22Rv1 (cell line): Measurements from ENCODE around the gene NAA25.

Experiments used
- ZFX ChIP-seq: fragments of 450-650 bp; IDR thresholded peaks from 2 replicates; pipeline ENCODE4 v1.6.1; 2017; ENCODE audit warnings: antibody characterized with exemption, borderline replicate concordance
- TF ChIP-seq, protein P1 (sequence below): fragments of 450-650 bp; IDR thresholded peaks from 2 replicates; pipeline ENCODE4 v1.5.1; 2017; ENCODE audit warnings: mild to moderate bottlenecking

DNA sequence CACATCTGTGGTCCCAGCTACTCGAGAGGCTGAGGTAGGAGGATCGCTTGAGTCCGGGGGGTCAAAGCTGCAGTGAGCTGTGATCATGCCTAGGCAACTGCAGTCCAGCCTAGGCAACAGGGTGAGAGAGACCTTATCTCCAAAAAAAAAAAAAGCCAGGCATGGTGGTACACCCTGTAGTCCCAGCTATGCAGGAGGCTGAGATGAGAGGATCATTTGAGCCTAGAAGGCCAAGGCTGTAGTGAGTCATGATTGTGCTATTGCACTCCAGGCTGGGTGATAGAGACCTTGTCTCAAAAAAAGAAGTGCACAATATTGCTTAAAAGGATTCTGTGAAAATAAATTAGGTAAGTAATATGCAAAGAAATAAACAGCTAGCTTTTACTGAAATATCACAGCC lies 17.0 kb downstream of the NAA25 start:
- TF ChIP-seq, protein P1, sequence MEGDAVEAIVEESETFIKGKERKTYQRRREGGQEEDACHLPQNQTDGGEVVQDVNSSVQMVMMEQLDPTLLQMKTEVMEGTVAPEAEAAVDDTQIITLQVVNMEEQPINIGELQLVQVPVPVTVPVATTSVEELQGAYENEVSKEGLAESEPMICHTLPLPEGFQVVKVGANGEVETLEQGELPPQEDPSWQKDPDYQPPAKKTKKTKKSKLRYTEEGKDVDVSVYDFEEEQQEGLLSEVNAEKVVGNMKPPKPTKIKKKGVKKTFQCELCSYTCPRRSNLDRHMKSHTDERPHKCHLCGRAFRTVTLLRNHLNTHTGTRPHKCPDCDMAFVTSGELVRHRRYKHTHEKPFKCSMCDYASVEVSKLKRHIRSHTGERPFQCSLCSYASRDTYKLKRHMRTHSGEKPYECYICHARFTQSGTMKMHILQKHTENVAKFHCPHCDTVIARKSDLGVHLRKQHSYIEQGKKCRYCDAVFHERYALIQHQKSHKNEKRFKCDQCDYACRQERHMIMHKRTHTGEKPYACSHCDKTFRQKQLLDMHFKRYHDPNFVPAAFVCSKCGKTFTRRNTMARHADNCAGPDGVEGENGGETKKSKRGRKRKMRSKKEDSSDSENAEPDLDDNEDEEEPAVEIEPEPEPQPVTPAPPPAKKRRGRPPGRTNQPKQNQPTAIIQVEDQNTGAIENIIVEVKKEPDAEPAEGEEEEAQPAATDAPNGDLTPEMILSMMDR: no peak
- TF ChIP-seq ZFX: no peak
